Activated T-cell treated with anti-CD3 and anti-CD28 coated beads, Interleukin-2, amount 50 U/mL, for 72 hours (primary cell): Measurements from ENCODE around the gene ALKBH6. TPM values are rescaled to one million over a fixed set of nuclear protein-coding genes. Genes with fewer than 3 reads are reported as not detected.
A peak's percentile ranks its signal among the peaks of the same experiment; 100 is the strongest.
"Not testable (repeated sequence)": the region's sequence is repeated elsewhere in the genome, so short reads cannot be mapped to it uniquely, and the experiment has no call there.

ENCODE experiments used
- ATAC-seq, 2 donors: fragments of 150-1000 bp; cut with Tn5 transposase; replicated peaks in 1 of 2; 2 replicates each; pipeline ENCODE4 v1.10.0; 2021; ENCODE audit warnings: moderate library complexity in 2 of 2, mild to moderate bottlenecking in 1 of 2
- DNase-seq, 2 donors: peaks; one replicate each; pipeline ENCODE4 v3.0.0; 2021 to 2022; ENCODE audit warnings: mixed read lengths in 1 of 2
- H3K27ac Mint-ChIP-seq: one replicate; pipeline ENCODE4 v1.8.0; 2022; ENCODE audit warnings: mild to moderate bottlenecking, moderate library complexity, mixed read lengths
- H3K27me3 Mint-ChIP-seq: one replicate; pipeline ENCODE4 v1.8.0; 2022; ENCODE audit warnings: low read depth, mixed read lengths
- H3K36me3 Mint-ChIP-seq, 2 donors: one replicate each; pipeline ENCODE4 v1.8.0; 2022; ENCODE audit warnings: mixed read lengths in 2 of 2, mild to moderate bottlenecking in 1 of 2; ENCODE audit not compliant: insufficient read depth in 2 of 2
- H3K4me1 Mint-ChIP-seq: one replicate; pipeline ENCODE4 v1.8.0; 2022; ENCODE audit warnings: low read depth, mixed read lengths
- H3K4me3 Mint-ChIP-seq, 2 donors: one replicate each; pipeline ENCODE4 v1.8.0; 2022; ENCODE audit warnings: mild to moderate bottlenecking in 2 of 2, mixed read lengths in 2 of 2, moderate library complexity in 2 of 2
- H3K9me3 Mint-ChIP-seq, 2 donors: one replicate each; pipeline ENCODE4 v1.8.0; 2022; ENCODE audit warnings: mixed read lengths in 2 of 2
- total RNA-seq, 2 donors: library from RNA; stranded (reverse); gene quantifications; one replicate each; pipeline ENCODE4 v1.2.3, GENCODE V29; 2022

The ALKBH6 gene
- total RNA-seq, 2 donors from 2014 or later = 46.8 to 55.9 TPM

DNA sequence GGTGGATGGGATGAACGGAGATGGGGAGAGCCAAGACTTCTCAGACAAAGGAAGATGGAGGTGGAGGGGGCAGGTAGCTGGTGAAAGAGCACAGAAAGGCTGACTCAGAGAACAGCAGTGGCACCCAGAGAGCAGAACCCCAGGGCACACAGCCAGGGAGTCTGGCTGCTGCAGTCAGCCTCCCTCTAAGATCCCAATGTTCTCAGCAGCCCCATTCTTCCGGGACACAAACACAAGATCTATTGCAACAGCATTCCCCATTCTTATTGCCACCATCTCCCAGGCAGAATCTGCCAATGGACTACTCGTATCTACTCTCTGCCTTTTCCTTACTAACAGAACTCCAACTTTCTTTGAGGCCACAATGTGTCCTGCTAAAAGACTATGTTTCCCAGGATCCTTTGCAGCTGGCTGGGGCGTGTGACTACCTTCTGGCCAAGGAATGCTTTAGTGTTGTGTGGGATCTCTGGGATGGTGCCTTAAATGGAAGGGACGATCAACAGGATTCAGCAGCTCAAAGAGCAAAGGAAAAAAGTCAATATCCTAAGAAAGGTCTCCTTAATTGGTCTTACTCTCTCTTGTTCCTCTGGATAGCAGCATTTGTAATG lies 32.5 kb upstream of the ALKBH6 start:
- Mint-ChIP-seq H3K27ac (no peak overlapping the region), H3K9me3 (no peaks in the 10 kb centered on the region), H3K4me1 (peaks cover 8% of the 10 kb centered on the region), H3K27me3 (no peaks in the 10 kb centered on the region), H3K36me3 (no peaks in the 10 kb centered on the region), H3K4me3 (no peak overlapping the region)
- DNase-seq (no peak), ATAC-seq (no peak)

DNA sequence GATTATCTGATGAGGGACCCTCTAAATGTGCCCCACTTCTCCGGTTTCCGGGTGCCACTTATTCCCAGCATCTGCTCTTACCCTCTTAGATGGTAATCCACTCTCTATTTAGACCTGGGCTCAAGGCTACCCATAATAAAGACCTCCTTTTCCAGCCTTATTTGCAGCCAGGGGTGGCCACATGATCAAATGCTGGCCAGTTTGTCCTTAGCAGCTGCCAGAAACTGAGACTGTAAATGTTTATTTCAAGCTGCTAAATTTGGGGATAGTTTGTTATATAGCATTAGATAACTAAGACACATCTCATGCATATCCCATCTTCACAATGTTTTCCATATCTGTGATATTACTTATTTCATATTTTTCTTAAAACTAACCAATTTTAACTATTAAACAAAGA lies 29.9 kb upstream of the ALKBH6 start:
- Mint-ChIP-seq H3K9me3 (no peaks in the 10 kb centered on the region), H3K27me3 (no peaks in the 10 kb centered on the region), H3K27ac (no peak overlapping the region), H3K36me3 (no peaks in the 10 kb centered on the region), H3K4me3 (no peak overlapping the region), H3K4me1 (no peaks in the 10 kb centered on the region)
- no peak for DNase-seq
- no peak for ATAC-seq

GRCh38 chr19:36041831-36042230 lies 27.8 kb upstream of the ALKBH6 start:
- ATAC-seq (no peak), DNase-seq (no peak)
- Mint-ChIP-seq H3K36me3 (no peaks in the 10 kb centered on the region), H3K4me3 (no peak overlapping the region), H3K4me1 (peaks cover 6% of the 10 kb centered on the region), H3K27me3 (no peaks in the 10 kb centered on the region), H3K27ac (no peak overlapping the region), H3K9me3 (no peaks in the 10 kb centered on the region)

DNA sequence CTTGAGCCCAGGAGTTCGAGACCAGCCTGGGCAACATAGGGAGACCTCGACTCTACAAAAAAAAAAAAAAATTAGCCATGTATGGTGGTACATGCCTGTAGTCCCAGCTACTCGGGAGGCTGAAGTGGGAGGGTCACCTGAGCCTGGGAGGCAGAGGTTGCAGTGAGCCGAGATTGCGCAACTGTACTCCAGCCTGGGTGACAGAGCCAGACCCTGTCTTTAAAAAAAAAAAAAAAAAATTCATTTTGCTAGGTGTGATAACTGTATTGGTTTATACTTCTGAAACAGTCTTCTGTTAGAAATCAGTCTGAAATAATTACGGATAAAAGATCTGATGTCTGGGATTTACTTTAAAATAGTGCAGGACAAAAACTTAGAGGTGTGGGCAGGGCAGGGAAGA lies 27.1 kb upstream of the ALKBH6 start:
- ATAC-seq, H3K4me3 Mint-ChIP-seq, DNase-seq, H3K4me1 Mint-ChIP-seq, H3K27me3 Mint-ChIP-seq, H3K27ac Mint-ChIP-seq, H3K9me3 Mint-ChIP-seq, H3K36me3 Mint-ChIP-seq: not testable (repeated sequence)

- Mint-ChIP-seq H3K27ac (no peak overlapping the region), H3K4me1 (peaks cover 15% of the 10 kb centered on the region), H3K9me3 (no peaks in the 10 kb centered on the region), H3K36me3 (peaks cover 0 to 2% of the 10 kb centered on the region in 2 donors), H3K27me3 (no peaks in the 10 kb centered on the region), H3K4me3 (no peak overlapping the region)
- ATAC-seq (no peak), DNase-seq (no peak)
These were observed 26.5 kb upstream of the ALKBH6 start for GRCh38 chr19:36040495-36040894.

DNA sequence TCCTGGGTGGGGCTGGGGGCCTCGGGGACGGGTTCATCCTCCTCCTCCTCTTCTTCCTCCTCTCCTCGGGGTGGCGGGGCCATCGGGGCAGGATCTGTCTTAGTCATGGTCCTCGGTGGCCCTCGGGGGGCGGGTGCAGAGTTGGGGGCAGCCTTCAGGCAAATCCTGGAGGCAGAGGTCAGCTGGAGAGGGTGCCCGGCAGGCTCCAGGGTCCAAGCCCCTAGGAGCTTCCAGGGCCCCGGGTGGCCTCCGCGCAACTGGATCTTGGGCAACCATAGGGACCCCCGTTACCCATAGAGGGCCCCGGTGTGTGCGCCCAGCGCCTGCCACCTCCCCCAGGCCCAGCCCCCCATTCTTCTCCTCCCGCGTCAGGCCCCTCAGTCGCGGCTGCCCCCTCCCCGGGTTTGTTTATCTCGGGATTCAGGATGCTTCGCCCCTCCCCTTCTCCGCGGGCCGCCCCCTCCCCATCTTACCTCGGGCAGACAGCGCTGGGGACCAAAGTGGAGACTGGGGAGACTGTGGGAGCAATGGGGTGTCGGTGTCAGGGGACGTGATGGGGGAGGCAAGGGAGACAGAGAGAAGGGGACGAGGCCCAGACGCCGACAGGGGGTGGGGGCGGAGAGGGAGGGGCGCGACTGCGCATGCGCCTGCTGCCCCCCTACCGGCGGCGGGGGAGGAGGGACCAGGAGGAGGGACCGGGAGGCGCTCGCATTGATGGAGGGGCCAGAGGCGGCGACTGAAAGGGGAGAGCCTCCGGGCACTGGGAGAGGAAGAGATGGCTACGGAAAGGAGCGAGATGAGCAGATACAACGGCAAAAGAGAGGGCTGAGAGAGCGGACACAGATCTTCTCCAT lies 18.5 kb upstream of the ALKBH6 start, which contains the start of gene CLIP3:
Gene CLIP3 (minus strand): TSS at position 623 of the 854 bp plus-strand sequence. CDS start 516 bp downstream, at position 107.
- H3K4me1 Mint-ChIP-seq = peaks cover 30% of the 10 kb centered on the region
- no peaks in the 10 kb centered on the region for H3K27me3 Mint-ChIP-seq
- peaks cover 4 to 7% of the 10 kb centered on the region in 2 donors for H3K36me3 Mint-ChIP-seq
- DNase-seq (peak; percentile 43 to 50), ATAC-seq (peak; percentile 40 to 64)
- H3K27ac Mint-ChIP-seq = no peak within 1 kb of the TSS
- peak within 1 kb of the TSS; percentile 61 to 68 for H3K4me3 Mint-ChIP-seq
- no peaks in the 10 kb centered on the region for H3K9me3 Mint-ChIP-seq

DNA sequence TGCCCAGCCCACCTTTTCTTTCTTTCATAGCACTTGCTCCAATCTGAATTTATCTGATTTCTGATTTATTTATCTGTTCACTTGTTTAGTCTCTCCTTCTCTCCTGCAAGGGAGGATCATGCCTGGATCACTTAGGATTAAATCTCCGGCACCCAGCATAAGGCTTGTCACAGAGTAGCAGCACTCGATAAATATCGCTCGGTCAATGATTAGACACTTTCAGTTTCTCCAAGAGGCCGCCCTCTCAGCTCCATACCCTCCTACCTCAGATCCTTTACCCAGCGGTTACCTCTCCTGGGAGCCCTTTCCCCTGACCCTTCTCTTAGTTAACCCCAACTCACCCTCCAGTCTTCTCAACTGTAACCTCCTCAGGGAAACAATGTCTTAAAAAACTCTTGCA lies 17.3 kb upstream of the ALKBH6 start:
- Mint-ChIP-seq H3K27ac (no peak overlapping the region), H3K4me1 (peaks cover 21% of the 10 kb centered on the region), H3K4me3 (no peak overlapping the region), H3K27me3 (no peaks in the 10 kb centered on the region), H3K36me3 (peaks cover 4 to 7% of the 10 kb centered on the region in 2 donors), H3K9me3 (no peaks in the 10 kb centered on the region)
- DNase-seq (no peak), ATAC-seq (no peak)

DNA sequence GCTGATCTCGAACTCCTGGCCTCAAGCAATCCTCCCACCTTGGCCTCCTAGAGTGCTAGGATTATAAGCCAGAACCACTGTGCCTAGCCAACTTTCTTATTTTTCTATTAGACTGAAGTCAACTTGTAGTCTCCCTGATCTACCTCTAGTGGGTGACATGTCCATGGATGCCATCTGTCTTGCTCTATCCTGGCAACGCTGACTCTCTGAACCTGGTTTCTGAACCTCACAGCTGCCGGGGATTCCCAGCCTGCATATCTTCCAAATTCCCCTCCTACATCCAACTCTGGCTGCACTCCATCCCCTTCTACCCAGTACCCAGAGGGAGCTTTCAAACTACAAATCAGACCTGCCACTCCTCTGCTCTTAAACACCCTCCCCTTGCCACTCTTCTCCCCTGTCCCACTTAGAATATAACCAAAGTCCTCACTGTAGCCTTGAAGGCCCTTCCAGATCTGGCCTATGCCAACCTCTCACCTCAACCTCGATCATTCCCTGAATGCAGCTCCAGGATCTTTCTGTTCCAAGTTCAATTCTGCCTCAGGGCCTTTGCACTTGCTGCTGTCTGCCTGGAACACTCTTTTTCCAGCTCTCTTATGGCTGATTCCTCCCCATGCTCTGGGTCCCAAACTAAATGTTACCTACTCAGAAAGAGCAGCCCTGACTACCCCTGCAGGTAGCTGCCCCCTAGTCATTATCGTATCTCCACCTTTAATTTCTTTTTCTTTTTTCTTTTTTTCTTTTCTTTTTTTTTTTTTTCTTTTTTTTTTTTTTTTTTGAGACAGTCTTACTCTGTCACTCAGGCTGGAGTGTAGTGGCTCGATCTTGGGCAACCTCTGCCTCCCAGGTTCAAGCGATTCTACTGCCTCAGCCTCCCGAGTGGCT lies 16.5 kb upstream of the ALKBH6 start:
- no peaks in the 10 kb centered on the region for H3K27me3 Mint-ChIP-seq
- peaks cover 15% of the 10 kb centered on the region for H3K4me1 Mint-ChIP-seq
- H3K9me3 Mint-ChIP-seq = no peaks in the 10 kb centered on the region
- H3K36me3 Mint-ChIP-seq = peaks cover 4% of the 10 kb centered on the region in 2 donors
- DNase-seq (no peak), ATAC-seq (no peak)
- no peak overlapping the region for H3K27ac Mint-ChIP-seq
- H3K4me3 Mint-ChIP-seq = no peak overlapping the region

DNA sequence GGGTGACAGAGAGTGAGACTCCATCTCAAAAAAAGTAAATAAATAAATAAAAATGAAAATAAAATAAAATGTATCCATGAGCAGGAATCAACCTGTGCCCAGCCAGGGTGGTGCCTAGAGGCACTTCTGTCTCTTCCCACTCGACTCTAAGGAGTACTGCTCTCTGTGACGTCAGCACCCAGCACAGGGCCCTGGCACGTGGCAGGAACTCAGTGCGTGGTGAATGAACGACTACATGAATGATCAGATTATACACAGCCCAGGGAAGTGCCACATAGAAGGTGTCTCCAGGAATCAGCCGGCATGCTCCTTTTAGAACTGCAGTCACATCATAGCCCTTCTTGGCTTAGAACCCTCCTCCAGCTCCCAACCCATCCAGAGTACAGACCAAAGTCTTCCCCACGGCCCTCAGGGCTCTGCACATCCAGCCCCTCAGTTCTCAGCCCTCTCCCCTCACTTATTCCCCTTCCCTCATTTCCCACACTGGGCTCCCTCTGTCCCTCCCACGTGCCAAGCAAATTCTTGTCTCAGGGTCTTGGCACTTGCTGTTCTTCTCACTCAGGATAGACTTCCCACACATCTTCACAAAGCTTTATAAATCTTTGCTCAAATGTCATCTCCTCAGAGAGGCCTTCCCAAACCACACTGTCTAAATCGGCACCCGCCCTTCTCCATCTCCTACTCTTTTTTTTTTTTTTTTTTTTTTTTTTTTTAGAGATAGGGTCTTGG lies 14.5 kb upstream of the ALKBH6 start:
- H3K4me1 Mint-ChIP-seq = peaks cover 5% of the 10 kb centered on the region
- no peak for DNase-seq
- H3K36me3 Mint-ChIP-seq = peaks cover 0 to 2% of the 10 kb centered on the region in 2 donors
- no peaks in the 10 kb centered on the region for H3K27me3 Mint-ChIP-seq
- ATAC-seq = no peak
- no peaks in the 10 kb centered on the region for H3K9me3 Mint-ChIP-seq
- no peak overlapping the region for H3K27ac Mint-ChIP-seq
- no peak overlapping the region for H3K4me3 Mint-ChIP-seq

- Mint-ChIP-seq H3K27ac (no peak overlapping the region), H3K36me3 (peaks cover 2% of the 10 kb centered on the region in 2 donors), H3K4me3 (no peak overlapping the region), H3K27me3 (no peaks in the 10 kb centered on the region), H3K4me1 (peaks cover 5% of the 10 kb centered on the region), H3K9me3 (no peaks in the 10 kb centered on the region)
- ATAC-seq = no peak
- no peak for DNase-seq
These were observed 13.7 kb upstream of the ALKBH6 start for GRCh38 chr19:36027696-36028095.

DNA sequence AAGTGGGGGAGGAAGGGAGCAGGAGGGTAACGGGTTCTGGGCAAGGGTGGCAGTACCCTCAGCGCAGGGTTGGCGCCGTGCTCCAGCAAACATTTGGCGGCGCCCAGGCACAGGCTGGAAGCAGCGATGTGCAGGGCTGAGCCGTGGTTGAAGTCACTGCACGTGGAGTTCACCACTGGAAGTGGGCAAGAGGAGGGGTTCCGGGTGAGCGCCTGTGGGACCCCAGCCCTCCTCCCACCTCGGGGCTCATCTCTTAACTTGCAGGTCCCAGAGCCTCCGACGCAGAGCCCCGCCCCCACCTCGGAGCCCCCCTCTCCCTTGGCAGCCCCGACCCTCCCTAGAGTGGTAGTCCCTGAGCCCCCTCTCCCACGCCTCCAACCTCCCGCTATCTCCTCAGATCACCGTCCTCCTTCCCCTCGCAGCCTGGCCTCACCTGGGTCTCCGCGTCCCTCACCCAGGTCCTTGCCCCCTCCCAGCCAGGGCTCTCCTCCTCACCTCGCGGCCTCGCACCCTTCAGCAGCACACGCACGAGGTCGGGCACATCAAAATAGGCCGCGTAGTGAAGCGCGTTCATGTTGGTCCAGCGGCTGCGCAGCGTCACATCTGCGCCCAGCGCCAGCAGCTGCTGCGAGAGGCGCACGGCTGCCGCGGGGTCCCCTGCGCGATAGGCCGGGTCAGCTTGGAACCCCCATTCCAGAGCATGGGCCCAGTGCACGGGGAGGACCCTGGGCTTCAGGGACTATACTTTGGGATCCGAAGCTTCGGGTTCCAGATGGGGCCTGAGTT lies 12.3 kb upstream of the ALKBH6 start:
- Mint-ChIP-seq H3K27me3 (no peaks in the 10 kb centered on the region), H3K27ac (no peak overlapping the region), H3K9me3 (no peaks in the 10 kb centered on the region), H3K36me3 (peaks cover 2 to 3% of the 10 kb centered on the region in 2 donors), H3K4me3 (no peak overlapping the region), H3K4me1 (no peaks in the 10 kb centered on the region)
- ATAC-seq (no peak), DNase-seq (no peak)

DNA sequence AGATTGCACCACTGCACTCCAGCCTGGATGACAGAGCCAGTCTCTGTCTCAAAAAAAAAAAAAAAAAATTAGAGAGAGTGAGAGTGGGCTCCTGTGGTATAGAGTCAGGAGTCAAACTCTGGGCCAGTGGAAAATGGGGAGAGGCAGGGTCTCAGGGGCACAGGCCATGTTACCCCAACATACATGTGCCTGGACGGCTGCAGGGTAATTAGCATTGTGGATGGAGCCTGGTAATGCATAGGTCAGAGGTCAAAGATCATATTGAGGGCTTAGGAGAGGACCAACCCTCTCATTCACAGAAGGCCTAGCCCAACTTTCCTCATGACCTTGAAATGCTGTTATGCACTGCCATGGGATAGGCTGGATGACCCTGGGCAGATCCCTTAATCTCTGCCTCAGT lies 11.5 kb upstream of the ALKBH6 start:
- ATAC-seq (no peak), DNase-seq (no peak)
- H3K4me1 Mint-ChIP-seq = no peaks in the 10 kb centered on the region
- no peaks in the 10 kb centered on the region for H3K27me3 Mint-ChIP-seq
- no peak overlapping the region for H3K4me3 Mint-ChIP-seq
- H3K27ac Mint-ChIP-seq = no peak overlapping the region
- H3K36me3 Mint-ChIP-seq = peaks cover 1 to 3% of the 10 kb centered on the region in 2 donors
- H3K9me3 Mint-ChIP-seq = no peaks in the 10 kb centered on the region
